OCI-LY7 (cell line): ENCODE measurements around the gene SLC9A9. TPM values are rescaled to one million over a fixed set of nuclear protein-coding genes. Genes with fewer than 3 reads are reported as not detected.

Source experiments
- Bru-seq: library from RNA; stranded (reverse); fragments of 400-500 nt; gene quantifications from one replicate; lab custom pipeline; 2021; lab: Mats Ljungman, UMichigan
- BruChase-seq, 2 experiments: library from RNA; stranded (reverse); fragments of 400-500 nt; gene quantifications; one replicate each; lab custom pipeline; 2021; lab: Mats Ljungman, UMichigan
- BruUV-seq: library from RNA; stranded (reverse); fragments of 400-500 nt; replicated peaks from 2 replicates; lab custom pipeline; 2021; lab: Mats Ljungman, UMichigan
- CTCF ChIA-PET: fragments of 300-600 bp; sonication (Branson Sonifier 250); formaldehyde crosslinking; loops from one replicate; lab custom pipeline; 2022; ENCODE audit warnings: antibody characterized with exemption; ENCODE audit not compliant: unreplicated experiment; lab: Charles Lee
- POLR2A ChIA-PET: fragments of 300-600 bp; sonication (Branson Sonifier 250); formaldehyde crosslinking; loops from one replicate; lab custom pipeline; 2022; ENCODE audit warnings: antibody characterized with exemption; lab: Charles Lee
- DNase-seq: peaks from one replicate; pipeline ENCODE4 v3.0.0-alpha.2; 2015; ENCODE audit warnings: low spot score
- H2AFZ ChIP-seq: fragments of 200-600 bp; sonication (generic), shearing (Covaris generic); 2 replicates; pipeline ENCODE4 v1.6.1; 2014; ENCODE audit warnings: mild to moderate bottlenecking, antibody characterized with exemption, low read length, moderate library complexity
- H3K27ac ChIP-seq: fragments of 200-600 bp; sonication (generic); 2 replicates; pipeline ENCODE4 v1.5.1; 2014; ENCODE audit warnings: mixed run types, low read depth, mild to moderate bottlenecking, moderate library complexity, low read length, inconsistent platforms; ENCODE audit not compliant: poor library complexity, severe bottlenecking
- H3K36me3 ChIP-seq: fragments of 200-600 bp; sonication (generic); 2 replicates; pipeline ENCODE4 v1.6.1; 2014; ENCODE audit warnings: mild to moderate bottlenecking, antibody characterized with exemption, low read length, moderate library complexity, mixed read lengths; ENCODE audit not compliant: insufficient read depth
- H3K4me1 ChIP-seq: fragments of 200-600 bp; sonication (generic); 2 replicates; pipeline ENCODE4 v1.5.1; 2014; ENCODE audit warnings: mild to moderate bottlenecking, low read length; ENCODE audit not compliant: insufficient read depth, poor library complexity, severe bottlenecking
- H3K4me2 ChIP-seq: fragments of 200-600 bp; sonication (generic); 2 replicates; pipeline ENCODE4 v1.6.1; 2014; ENCODE audit warnings: mild to moderate bottlenecking, low read length
- H3K4me3 ChIP-seq: fragments of 200-600 bp; sonication (generic); 2 replicates; pipeline ENCODE4 v1.5.1; 2014; ENCODE audit warnings: mild to moderate bottlenecking, low read depth, low read length; ENCODE audit not compliant: poor library complexity, severe bottlenecking
- H3K79me2 ChIP-seq: fragments of 200-600 bp; sonication (generic); 2 replicates; pipeline ENCODE4 v1.6.1; 2016; ENCODE audit warnings: low read depth, mild to moderate bottlenecking, low read length, moderate library complexity, mixed read lengths; ENCODE audit not compliant: insufficient read depth
- H3K9me2 ChIP-seq: fragments of 200-600 bp; sonication (generic); 2 replicates; pipeline ENCODE4 v1.6.1; 2016; ENCODE audit warnings: mild to moderate bottlenecking, low read length, mixed read lengths; ENCODE audit not compliant: insufficient read depth
- H3K9me3 ChIP-seq: fragments of 200-600 bp; sonication (generic); 2 replicates; pipeline ENCODE4 v1.6.1; 2014; ENCODE audit warnings: mild to moderate bottlenecking, mixed run types, low read length, mixed read lengths
- H4K20me1 ChIP-seq: fragments of 200-600 bp; sonication (generic); 2 replicates; pipeline ENCODE4 v1.6.1; 2014; ENCODE audit warnings: mild to moderate bottlenecking, antibody characterized with exemption, low read length, moderate library complexity, mixed read lengths; ENCODE audit not compliant: insufficient read depth
- EZH2phosphoT487 ChIP-seq: fragments of 200-600 bp; sonication (generic); IDR thresholded peaks from 2 replicates; pipeline ENCODE4 v1.6.1; 2018; ENCODE audit warnings: low read depth, borderline replicate concordance, mild to moderate bottlenecking, mixed run types, antibody characterized with exemption, low read length, moderate library complexity, mixed read lengths
- intact Hi-C: fragments of 100-400 bp; cut with micrococcal nuclease; formaldehyde crosslinking; loops from one replicate; pipeline ENCODE4 v1.10.0; 2022; ENCODE audit not compliant: unreplicated experiment
- long read RNA-seq: library from polyadenylated mRNA; stranded (forward); transcript quantifications from one replicate; pipeline ENCODE4 v2.0.0, GENCODE V29; 2022
- total RNA-seq, 2 experiments: library from RNA; depleted of rRNA in 1 of 2; stranded (reverse); fragments of >200 nt in 1 of 2; shearing (Covaris generic) in 1 of 2; gene quantifications; 2 replicates each; pipeline ENCODE4 v1.2.3, GENCODE V29; 2014 to 2022
- TF ChIP-seq, protein P1 (sequence below): fragments of 200-600 bp; sonication (generic); conservative IDR thresholded peaks from 2 replicates; pipeline ENCODE4 v1.5.1; 2014; ENCODE audit warnings: mild to moderate bottlenecking, antibody characterized with exemption, low read length, moderate library complexity, mixed read lengths

The SLC9A9 gene
- total RNA-seq (2014; rRNA removed; shearing (Covaris generic)) (7.7 and 14.8 TPM in 2 replicates), total RNA-seq (2022) (7.0 and 9.3 TPM in 2 replicates), Bru-seq, nascent RNA (percentile 37 among the genes with signal in this experiment), BruChase-seq, experiment 1, labeled RNA remaining after a 6-hour chase (percentile 30 among the genes with signal in this experiment), BruChase-seq, experiment 2, labeled RNA remaining after a 2-hour chase (percentile 31 among the genes with signal in this experiment)
- long read RNA-seq, partial matches to known transcripts = 0 of 9 reads
- long read RNA-seq, other reads (novel, unspliced or antisense) = 5 of 9 reads

DNA sequence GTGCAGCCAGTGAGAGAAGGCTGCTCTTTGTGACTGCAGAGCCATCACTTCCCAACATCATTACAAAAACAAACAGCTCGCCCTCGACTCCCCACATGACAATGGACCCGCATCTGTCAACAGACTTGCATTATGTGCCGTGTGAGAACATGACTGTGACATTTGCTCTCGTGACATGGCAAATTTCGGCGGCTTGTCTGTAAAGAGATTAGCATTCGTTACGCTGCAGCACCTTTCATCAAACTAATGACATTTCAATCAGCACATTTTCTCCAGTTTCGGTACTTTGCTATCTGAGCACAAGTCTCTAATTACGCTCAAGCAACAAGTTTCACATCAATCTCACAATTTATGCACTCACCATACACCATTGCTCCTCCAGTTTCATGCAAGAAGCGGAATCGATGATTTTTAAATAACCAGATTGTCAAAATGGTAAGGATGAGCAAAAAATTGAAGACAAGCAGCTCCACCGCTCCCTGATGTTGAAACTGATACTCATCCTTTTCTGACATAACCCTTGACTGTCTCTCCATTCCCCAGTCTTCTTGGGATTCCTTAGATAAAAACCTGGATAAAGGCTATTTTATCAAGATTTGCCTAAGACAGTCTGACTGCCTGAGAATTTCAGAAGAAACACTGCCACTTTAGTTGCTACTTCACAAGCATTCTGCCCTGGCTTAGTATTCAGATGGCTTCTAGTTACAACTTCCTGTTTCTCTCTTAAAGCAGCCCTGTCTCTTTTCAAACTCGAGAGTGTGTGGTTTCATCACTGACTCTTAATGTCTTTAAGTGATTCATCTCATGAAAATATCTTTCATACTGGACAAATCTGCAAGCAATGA, at the start of gene SLC9A9:
Gene SLC9A9 (minus strand): TSS at position 682 of the 845 bp plus-strand sequence. CDS start 146 bp downstream, at position 536.
- Histone ChIP-seq H3K4me2 (peak within 1 kb of the TSS; percentile 87), H3K79me2 (no peaks in the 10 kb centered on the region), H3K4me1 (peaks cover 22% of the 10 kb centered on the region), H3K27ac (peak within 1 kb of the TSS; percentile 8), H4K20me1 (no peaks in the 10 kb centered on the region), H3K9me2 (no peaks in the 10 kb centered on the region), H3K9me3 (no peaks in the 10 kb centered on the region), H3K36me3 (no peaks in the 10 kb centered on the region), H2AFZ (peak within 1 kb of the TSS; percentile 100), H3K4me3 (peak within 1 kb of the TSS; percentile 78)
- TF ChIP-seq EZH2phosphoT487 = no peak
- TF ChIP-seq, protein P1, sequence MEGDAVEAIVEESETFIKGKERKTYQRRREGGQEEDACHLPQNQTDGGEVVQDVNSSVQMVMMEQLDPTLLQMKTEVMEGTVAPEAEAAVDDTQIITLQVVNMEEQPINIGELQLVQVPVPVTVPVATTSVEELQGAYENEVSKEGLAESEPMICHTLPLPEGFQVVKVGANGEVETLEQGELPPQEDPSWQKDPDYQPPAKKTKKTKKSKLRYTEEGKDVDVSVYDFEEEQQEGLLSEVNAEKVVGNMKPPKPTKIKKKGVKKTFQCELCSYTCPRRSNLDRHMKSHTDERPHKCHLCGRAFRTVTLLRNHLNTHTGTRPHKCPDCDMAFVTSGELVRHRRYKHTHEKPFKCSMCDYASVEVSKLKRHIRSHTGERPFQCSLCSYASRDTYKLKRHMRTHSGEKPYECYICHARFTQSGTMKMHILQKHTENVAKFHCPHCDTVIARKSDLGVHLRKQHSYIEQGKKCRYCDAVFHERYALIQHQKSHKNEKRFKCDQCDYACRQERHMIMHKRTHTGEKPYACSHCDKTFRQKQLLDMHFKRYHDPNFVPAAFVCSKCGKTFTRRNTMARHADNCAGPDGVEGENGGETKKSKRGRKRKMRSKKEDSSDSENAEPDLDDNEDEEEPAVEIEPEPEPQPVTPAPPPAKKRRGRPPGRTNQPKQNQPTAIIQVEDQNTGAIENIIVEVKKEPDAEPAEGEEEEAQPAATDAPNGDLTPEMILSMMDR = no peak
- peak; percentile 75 for DNase-seq
- BruUV-seq = no TSS peak
- ChIA-PET CTCF (no interaction called here), POLR2A (interaction anchor here (0.6 to 3.2 kb wide), 8 partner anchors 10 to 848 kb away, joined by 3 to 23 read pairs (median 6); partner anchors contain the start of gene DIPK2A)
- intact Hi-C loops = loop anchor here (2.0 to 10.0 kb wide), 2 partner anchors 125 to 843 kb away; partner anchors contain the start of gene U2SURP

DNA sequence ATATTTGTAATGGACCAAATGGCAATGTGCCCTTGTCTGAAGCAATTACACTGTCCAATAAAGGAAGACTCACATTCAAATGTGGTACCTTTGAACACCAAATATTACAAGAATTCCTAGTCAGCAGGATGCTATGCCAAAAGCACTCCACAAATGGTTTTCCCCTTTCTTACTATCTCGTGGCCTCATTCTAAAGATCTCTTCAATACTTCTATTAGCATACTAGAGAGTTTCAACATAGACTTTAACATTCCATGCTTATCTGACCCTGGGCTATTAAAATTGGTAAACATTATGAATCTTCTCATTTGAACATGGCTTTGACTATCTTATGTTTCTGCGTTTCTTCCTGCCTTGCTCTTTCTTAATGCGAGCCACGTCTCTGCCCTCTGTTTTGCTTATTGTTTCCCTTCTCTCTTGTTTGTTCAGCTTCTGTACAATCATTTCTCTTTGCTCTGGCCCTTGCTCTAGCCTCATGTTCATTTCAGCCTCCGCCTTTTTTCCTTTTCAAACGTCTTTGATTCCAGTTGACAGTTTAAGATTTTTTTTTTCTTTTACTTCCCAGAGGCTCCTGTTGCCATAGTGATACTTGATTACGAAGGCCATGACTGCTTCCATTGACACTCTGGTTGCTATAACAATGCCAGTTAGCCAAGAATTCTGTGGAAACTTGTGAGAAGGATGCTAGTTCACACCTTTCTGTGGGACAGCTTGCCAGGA, 49.5 kb upstream of the SLC9A9 start:
- intact Hi-C loops = no loop called here
- H3K4me3 ChIP-seq = no peak overlapping the region
- no peaks in the 10 kb centered on the region for H3K9me3 ChIP-seq
- no peaks in the 10 kb centered on the region for H3K4me1 ChIP-seq
- no peak for TF ChIP-seq EZH2phosphoT487
- TF ChIP-seq, protein P1 = no peak
- no peaks in the 10 kb centered on the region for H3K79me2 ChIP-seq
- no peak overlapping the region for H3K27ac ChIP-seq
- no peak overlapping the region for H2AFZ ChIP-seq
- H3K36me3 ChIP-seq = no peaks in the 10 kb centered on the region
- H3K4me2 ChIP-seq = no peak overlapping the region
- POLR2A ChIA-PET = no interaction called here
- DNase-seq = no peak
- no TSS peak for BruUV-seq
- no peaks in the 10 kb centered on the region for H4K20me1 ChIP-seq
- CTCF ChIA-PET = interaction anchor here (0.6 kb wide), 1 partner anchor 174 kb away, joined by 3 read pairs; no protein-coding TSS in a partner anchor
- no peaks in the 10 kb centered on the region for H3K9me2 ChIP-seq
